ENCODE measurements around the gene ELOVL7. TPM values are rescaled to one million over a fixed set of nuclear protein-coding genes. Genes with fewer than 3 reads are reported as not detected.
"Not testable (repeated sequence)": the region's sequence is repeated elsewhere in the genome, so short reads cannot be mapped to it uniquely, and the experiment has no call there.

Gene ELOVL7
- total RNA-seq, 3 donors from 2014 or later: 8.9 to 33.7 (median 15.9) TPM

GRCh38 chr5:60740322-60740721 lies 103.7 kb downstream of the ELOVL7 start:
- Histone ChIP-seq H3K36me3 (ENCODE audit: low read depth) (no peaks in the 10 kb centered on the region), H3K4me3 (no peak overlapping the region), H3K9me3 (no peaks in the 10 kb centered on the region), H3K4me1 (ENCODE audit: low read depth) (no peaks in the 10 kb centered on the region)
- TF ChIP-seq, protein P1, sequence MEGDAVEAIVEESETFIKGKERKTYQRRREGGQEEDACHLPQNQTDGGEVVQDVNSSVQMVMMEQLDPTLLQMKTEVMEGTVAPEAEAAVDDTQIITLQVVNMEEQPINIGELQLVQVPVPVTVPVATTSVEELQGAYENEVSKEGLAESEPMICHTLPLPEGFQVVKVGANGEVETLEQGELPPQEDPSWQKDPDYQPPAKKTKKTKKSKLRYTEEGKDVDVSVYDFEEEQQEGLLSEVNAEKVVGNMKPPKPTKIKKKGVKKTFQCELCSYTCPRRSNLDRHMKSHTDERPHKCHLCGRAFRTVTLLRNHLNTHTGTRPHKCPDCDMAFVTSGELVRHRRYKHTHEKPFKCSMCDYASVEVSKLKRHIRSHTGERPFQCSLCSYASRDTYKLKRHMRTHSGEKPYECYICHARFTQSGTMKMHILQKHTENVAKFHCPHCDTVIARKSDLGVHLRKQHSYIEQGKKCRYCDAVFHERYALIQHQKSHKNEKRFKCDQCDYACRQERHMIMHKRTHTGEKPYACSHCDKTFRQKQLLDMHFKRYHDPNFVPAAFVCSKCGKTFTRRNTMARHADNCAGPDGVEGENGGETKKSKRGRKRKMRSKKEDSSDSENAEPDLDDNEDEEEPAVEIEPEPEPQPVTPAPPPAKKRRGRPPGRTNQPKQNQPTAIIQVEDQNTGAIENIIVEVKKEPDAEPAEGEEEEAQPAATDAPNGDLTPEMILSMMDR (IDR thresholded peaks at IDR 0.05): no peak
- DNase-seq: no peak
- intact Hi-C loops (cut with DNase I, micrococcal nuclease): no loop called here
- no peak for ATAC-seq

- no peaks in the 10 kb centered on the region for H3K9me3 ChIP-seq
- TF ChIP-seq, protein P1 (IDR thresholded peaks at IDR 0.05): no peak
- ATAC-seq (no peak), DNase-seq (no peak)
- H3K36me3 ChIP-seq (ENCODE audit: low read depth): no peaks in the 10 kb centered on the region
- intact Hi-C loops (cut with DNase I, micrococcal nuclease): no loop called here
- no peaks in the 10 kb centered on the region for H3K4me1 ChIP-seq (ENCODE audit: low read depth)
- no peak overlapping the region for H3K4me3 ChIP-seq
Observed at GRCh38 chr5:60738933-60739332, 105.1 kb downstream of the ELOVL7 start.

DNA sequence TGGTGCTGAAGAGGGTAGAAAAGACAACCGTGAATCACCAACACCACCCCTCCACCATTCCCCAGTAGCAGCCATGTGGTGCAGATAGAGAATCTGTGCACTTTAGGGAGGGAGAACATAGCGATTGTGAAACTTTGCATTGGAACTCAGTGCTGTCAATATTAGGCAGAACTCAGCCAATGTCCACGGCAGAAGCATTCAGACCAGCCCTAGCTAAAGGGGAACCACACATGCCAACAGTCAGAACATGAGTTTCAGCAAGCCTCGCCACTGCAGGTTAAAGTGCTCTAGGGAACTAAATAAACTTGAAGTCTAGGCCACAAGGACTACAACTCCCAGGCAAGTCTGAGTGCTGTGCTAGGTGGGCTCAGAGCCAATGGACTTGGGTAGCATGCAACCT lies 105.6 kb downstream of the ELOVL7 start:
- H3K36me3 ChIP-seq (ENCODE audit: low read depth): no peaks in the 10 kb centered on the region
- no peak overlapping the region for H3K4me3 ChIP-seq

GRCh38 chr5:60730858-60731257 lies 113.2 kb downstream of the ELOVL7 start:
- DNase-seq; H3K9me3 ChIP-seq; H3K4me1 ChIP-seq (ENCODE audit: low read depth); intact Hi-C loops (cut with DNase I, micrococcal nuclease); ATAC-seq; H3K4me3 ChIP-seq; H3K36me3 ChIP-seq (ENCODE audit: low read depth): not testable (repeated sequence)

More for the DNA sequence above, 105.6 kb downstream of the ELOVL7 start:
- Histone ChIP-seq H3K9me3 (no peaks in the 10 kb centered on the region), H3K4me1 (ENCODE audit: low read depth) (no peaks in the 10 kb centered on the region)
- no peak for ATAC-seq
- intact Hi-C loops (cut with DNase I, micrococcal nuclease): no loop called here
- TF ChIP-seq, protein P1 (IDR thresholded peaks at IDR 0.05): no peak
- DNase-seq: no peak

DNA sequence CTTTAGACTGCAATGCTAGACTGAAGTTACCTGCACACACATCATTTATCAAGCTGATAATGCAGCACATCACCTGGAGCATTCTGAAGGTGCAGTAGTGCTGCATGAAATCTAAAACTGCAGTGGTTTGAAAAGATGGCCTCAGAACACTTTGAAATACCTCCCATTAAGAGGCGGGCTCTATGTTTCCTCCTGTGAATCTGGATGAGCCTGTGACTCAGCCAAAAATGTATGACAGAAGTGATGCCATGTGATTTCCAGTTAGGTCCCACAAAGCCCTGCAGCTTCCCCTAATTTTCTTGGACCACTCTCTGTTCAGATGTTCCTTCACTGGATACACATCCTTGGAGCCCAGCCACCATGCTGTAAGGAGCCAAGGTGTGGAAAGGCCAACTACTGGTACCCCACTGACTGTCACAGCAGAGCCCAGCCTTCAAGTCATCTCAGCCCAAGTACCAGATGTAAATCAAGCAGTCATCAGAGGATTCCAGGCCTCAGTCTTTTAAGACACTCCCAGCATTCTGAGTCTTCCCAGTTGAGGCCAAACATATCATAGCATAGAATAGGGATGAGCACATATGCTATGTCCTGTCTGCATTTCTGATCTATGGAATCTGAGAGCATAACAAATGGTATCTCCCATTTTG lies 116.9 kb downstream of the ELOVL7 start:
- Histone ChIP-seq H3K9me3 (no peaks in the 10 kb centered on the region), H3K4me3 (no peak overlapping the region), H3K4me1 (ENCODE audit: low read depth) (no peaks in the 10 kb centered on the region), H3K36me3 (ENCODE audit: low read depth) (no peaks in the 10 kb centered on the region)
- ATAC-seq: no peak
- no peak for DNase-seq
- TF ChIP-seq, protein P1 (IDR thresholded peaks at IDR 0.05): no peak
- intact Hi-C loops (cut with DNase I, micrococcal nuclease): no loop called here

GRCh38 chr5:60724126-60724525 lies 119.9 kb downstream of the ELOVL7 start:
- Histone ChIP-seq H3K4me3 (no peak overlapping the region), H3K9me3 (no peaks in the 10 kb centered on the region), H3K4me1 (ENCODE audit: low read depth) (no peaks in the 10 kb centered on the region), H3K36me3 (ENCODE audit: low read depth) (no peaks in the 10 kb centered on the region)
- intact Hi-C loops (cut with DNase I, micrococcal nuclease): no loop called here
- DNase-seq: no peak
- TF ChIP-seq, protein P1 (IDR thresholded peaks at IDR 0.05): no peak
- no peak for ATAC-seq
